Testis (tissue), 3 donors: Measurements from ENCODE around the gene HUNK. TPM values are rescaled to one million over a fixed set of nuclear protein-coding genes. Genes with fewer than 3 reads are reported as not detected.

ENCODE experiments used
- DNase-seq: peaks from one replicate; pipeline ENCODE4 v3.0.0-alpha.2; 2019
- H3K27ac ChIP-seq, 2 donors: fragments of 200-600 bp; sonication (generic); one replicate each; pipeline ENCODE4 v1.5.1; 2019
- H3K27me3 ChIP-seq: fragments of 200-600 bp; sonication (generic); one replicate; pipeline ENCODE4 v1.5.1; 2019
- H3K36me3 ChIP-seq: fragments of 200-600 bp; sonication (generic); one replicate; pipeline ENCODE4 v1.5.1; 2017; ENCODE audit warnings: low read depth; ENCODE audit errors: missing control alignments
- H3K4me1 ChIP-seq: fragments of 200-600 bp; sonication (generic); one replicate; pipeline ENCODE4 v1.5.1; 2019
- H3K4me3 ChIP-seq, 2 donors: fragments of 200-600 bp; sonication (generic); one replicate each; pipeline ENCODE4 v1.5.1; 2017 to 2019
- H3K9me3 ChIP-seq: fragments of 200-600 bp; sonication (generic); one replicate; pipeline ENCODE4 v1.5.1; 2017
- POLR2A ChIP-seq: fragments of 450-650 bp; IDR thresholded peaks from one replicate; pipeline ENCODE4 v1.6.1; 2017; ENCODE audit warnings: antibody characterized with exemption, mild to moderate bottlenecking, moderate library complexity
- WGBS, 2 donors: methylation state at CpG; one replicate each; pipeline ENCODE4 v1.1.5; 2018; 5-methylcytosine and 5-hydroxymethylcytosine counted together
- intact Hi-C: fragments of 100-400 bp; cut with DNase I; formaldehyde crosslinking; loops from one replicate; pipeline ENCODE4 v1.15.1; 2023; ENCODE audit warnings: low total_unique reads
- polyA plus RNA-seq: library from polyadenylated mRNA; stranded (reverse); fragments of 350-450 nt; fragmentation: Illumina TruSeq; extraction: RNeasy Lipid Tissue Mini Kit (QIAGEN cat#74804); gene quantifications from one replicate; pipeline ENCODE4 v1.2.3, GENCODE V29; 2014; ENCODE audit warnings: low read depth, low replicate concordance; ENCODE audit not compliant: insufficient read depth
- total RNA-seq, 2 donors: library from RNA; depleted of rRNA; stranded (reverse); fragments of >200 nt; gene quantifications; one replicate each; pipeline ENCODE4 v1.2.3, GENCODE V29; 2016
- TF ChIP-seq, protein P1 (sequence below), 3 experiments: fragments of 450-650 bp in 2 of 3; fragments of 200-600 bp in 1 of 3; sonication (generic) in 1 of 3; IDR thresholded peaks; one replicate each; pipeline ENCODE4 v1.5.1; 2016 to 2019; ENCODE audit warnings: antibody characterized with exemption in 3 of 3, mild to moderate bottlenecking in 2 of 3, moderate library complexity in 1 of 3

The HUNK gene
- total and polyA plus RNA-seq, 3 donors from 2014 or later, result 2.1 to 7.6 (median 6.8) TPM

DNA sequence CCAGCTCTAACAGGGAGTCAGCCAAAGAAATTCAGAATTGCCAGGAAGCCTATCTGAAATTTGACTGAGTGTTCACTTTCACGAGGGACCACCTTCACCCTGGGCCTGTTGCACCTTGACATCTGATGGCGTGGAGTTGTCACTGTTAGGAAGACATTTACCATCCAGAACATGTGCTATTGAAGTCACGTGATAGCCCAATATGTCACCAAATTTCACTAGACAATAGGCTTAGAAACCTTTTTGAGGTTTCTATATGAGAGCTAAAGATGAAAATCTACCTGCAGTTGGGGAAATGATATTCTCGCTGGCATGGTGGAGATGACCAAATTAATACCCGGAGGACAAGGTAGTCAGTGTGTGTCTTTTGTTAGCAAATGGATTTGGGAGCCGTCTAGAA, 102.7 kb downstream of the HUNK start:
- no peak overlapping the region for H3K27ac ChIP-seq
- no peak for DNase-seq
- WGBS, 2 donors, result 89% methylated on average over 6 of the region's 6 CpGs
- H3K4me1 ChIP-seq, result no peaks in the 10 kb centered on the region
- no peaks in the 10 kb centered on the region for H3K27me3 ChIP-seq
- H3K9me3 ChIP-seq, result no peaks in the 10 kb centered on the region
- no peaks in the 10 kb centered on the region for H3K36me3 ChIP-seq
- TF ChIP-seq, protein P1, sequence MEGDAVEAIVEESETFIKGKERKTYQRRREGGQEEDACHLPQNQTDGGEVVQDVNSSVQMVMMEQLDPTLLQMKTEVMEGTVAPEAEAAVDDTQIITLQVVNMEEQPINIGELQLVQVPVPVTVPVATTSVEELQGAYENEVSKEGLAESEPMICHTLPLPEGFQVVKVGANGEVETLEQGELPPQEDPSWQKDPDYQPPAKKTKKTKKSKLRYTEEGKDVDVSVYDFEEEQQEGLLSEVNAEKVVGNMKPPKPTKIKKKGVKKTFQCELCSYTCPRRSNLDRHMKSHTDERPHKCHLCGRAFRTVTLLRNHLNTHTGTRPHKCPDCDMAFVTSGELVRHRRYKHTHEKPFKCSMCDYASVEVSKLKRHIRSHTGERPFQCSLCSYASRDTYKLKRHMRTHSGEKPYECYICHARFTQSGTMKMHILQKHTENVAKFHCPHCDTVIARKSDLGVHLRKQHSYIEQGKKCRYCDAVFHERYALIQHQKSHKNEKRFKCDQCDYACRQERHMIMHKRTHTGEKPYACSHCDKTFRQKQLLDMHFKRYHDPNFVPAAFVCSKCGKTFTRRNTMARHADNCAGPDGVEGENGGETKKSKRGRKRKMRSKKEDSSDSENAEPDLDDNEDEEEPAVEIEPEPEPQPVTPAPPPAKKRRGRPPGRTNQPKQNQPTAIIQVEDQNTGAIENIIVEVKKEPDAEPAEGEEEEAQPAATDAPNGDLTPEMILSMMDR (IDR thresholded peaks at IDR 0.05), result no peak
- no peak for TF ChIP-seq POLR2A
- no peak overlapping the region for H3K4me3 ChIP-seq
- intact Hi-C loops, result no loop called here

DNA sequence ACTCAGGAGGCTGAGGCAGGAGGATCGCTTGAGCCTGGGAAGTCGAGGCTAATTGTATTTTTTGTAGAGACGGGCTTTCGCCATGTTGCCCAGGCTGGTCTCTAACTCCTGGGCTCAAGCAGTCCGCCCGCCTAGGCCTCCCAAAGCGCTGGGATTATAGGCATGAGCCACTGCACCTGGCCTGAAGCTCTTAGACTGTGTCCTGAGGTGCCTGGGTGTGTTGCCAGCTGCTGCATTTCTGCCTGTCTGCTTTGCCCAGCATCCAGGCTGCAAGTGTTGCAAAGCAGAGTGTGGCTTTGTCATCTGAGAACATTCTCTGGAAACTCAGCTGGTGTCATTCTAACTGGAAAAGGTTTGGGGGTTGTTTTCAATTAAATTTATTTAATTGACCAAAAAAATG, 105.0 kb downstream of the HUNK start:
- no peaks in the 10 kb centered on the region for H3K27me3 ChIP-seq
- H3K27ac ChIP-seq, result no peak overlapping the region
- no peaks in the 10 kb centered on the region for H3K4me1 ChIP-seq
- no peaks in the 10 kb centered on the region for H3K36me3 ChIP-seq
- no peaks in the 10 kb centered on the region for H3K9me3 ChIP-seq
- no peak for DNase-seq
- no peak overlapping the region for H3K4me3 ChIP-seq
- intact Hi-C loops, result no loop called here
- WGBS, 2 donors, result 93 to 95% methylated on average over 6 to 7 of the region's 7 CpGs
- no peak for TF ChIP-seq POLR2A
- TF ChIP-seq, protein P1 (IDR thresholded peaks at IDR 0.05), result no peak

DNA sequence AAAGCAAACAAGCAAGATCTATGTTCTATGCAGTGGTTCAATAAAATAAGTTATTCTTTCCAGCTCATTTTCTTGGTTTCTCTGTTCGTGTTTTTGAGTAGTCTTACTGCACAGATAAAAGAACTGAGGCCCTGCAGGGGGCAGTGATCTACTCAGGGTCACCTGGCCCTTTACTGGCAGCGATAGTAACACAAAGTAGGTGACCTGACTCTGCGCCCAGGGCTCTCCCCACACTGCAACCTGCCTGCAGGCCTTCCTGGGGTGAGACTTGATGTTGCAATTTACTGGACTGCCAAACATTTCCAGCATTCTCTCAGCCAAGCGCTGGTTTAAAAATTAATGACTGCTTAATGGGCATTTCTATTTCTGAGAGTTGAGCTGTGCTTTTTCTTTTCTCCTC, 110.3 kb downstream of the HUNK start:
- H3K36me3 ChIP-seq, result no peaks in the 10 kb centered on the region
- no peaks in the 10 kb centered on the region for H3K9me3 ChIP-seq
- 92 to 93% methylated on average over 4 of the region's 4 CpGs for WGBS, 2 donors
- no peak for TF ChIP-seq POLR2A
- TF ChIP-seq, protein P1 (IDR thresholded peaks at IDR 0.05), result no peak
- no peaks in the 10 kb centered on the region for H3K4me1 ChIP-seq
- intact Hi-C loops, result no loop called here
- H3K4me3 ChIP-seq, result no peak overlapping the region
- H3K27ac ChIP-seq, result no peak overlapping the region
- H3K27me3 ChIP-seq, result no peaks in the 10 kb centered on the region
- no peak for DNase-seq

DNA sequence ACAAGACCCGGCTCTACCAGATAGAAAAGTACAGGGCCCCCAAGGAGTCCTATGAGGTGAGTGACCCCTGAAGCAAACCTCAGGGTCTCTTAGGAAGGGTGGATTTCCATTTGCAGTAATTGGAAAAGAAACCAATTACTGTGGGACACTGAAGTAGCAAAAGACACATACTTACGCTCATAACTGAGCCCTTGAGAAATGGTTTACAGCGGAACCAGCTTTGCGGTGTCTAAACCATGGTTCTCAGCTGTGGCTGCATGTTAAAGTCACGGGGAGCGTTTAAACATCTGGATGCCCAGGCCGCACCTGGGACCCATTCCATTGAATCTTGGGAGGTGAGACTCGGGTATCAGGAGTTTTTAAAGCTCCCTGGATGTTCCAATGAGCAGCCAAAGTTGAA, 110.7 kb downstream of the HUNK start:
- 93 to 94% methylated on average over 8 of the region's 8 CpGs for WGBS, 2 donors
- H3K4me1 ChIP-seq, result no peaks in the 10 kb centered on the region
- TF ChIP-seq POLR2A, result no peak
- TF ChIP-seq, protein P1 (IDR thresholded peaks at IDR 0.05), result no peak
- no peak overlapping the region for H3K27ac ChIP-seq
- no peaks in the 10 kb centered on the region for H3K9me3 ChIP-seq
- no peaks in the 10 kb centered on the region for H3K27me3 ChIP-seq
- no peak for DNase-seq
- no peaks in the 10 kb centered on the region for H3K36me3 ChIP-seq
- intact Hi-C loops, result no loop called here
- H3K4me3 ChIP-seq, result no peak overlapping the region

DNA sequence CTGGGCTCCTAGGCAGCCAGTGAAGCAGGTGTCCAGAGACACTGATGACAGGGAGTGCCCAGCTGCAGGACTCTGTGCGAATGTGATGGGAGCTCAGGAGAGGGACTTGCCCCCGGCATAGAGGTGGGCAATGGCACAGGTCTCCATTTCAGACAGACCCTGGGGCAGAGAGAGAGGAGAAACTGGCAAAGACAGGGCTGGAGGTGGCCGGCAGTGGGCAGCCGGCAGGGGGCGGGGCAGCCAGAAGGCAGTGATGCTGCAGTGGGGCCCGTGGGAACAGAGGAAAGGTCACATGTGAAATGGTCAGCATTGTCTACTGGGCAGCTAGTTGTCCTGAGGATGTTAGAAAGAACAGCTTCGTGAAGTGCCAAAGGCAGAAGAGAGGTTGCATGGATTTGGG, 112.6 kb downstream of the HUNK start:
- intact Hi-C loops, result no loop called here
- 89 to 95% methylated on average over 6 to 7 of the region's 7 CpGs for WGBS, 2 donors

More for the DNA sequence above, 112.6 kb downstream of the HUNK start:
- H3K27ac ChIP-seq, result no peak overlapping the region
- H3K27me3 ChIP-seq, result no peaks in the 10 kb centered on the region
- no peaks in the 10 kb centered on the region for H3K4me1 ChIP-seq
- TF ChIP-seq, protein P1 (IDR thresholded peaks at IDR 0.05), result no peak
- no peak for TF ChIP-seq POLR2A
- H3K36me3 ChIP-seq, result no peaks in the 10 kb centered on the region
- no peaks in the 10 kb centered on the region for H3K9me3 ChIP-seq
- no peak overlapping the region for H3K4me3 ChIP-seq
- no peak for DNase-seq
